Measurements from ENCODE around the gene MRPL28.

- TF ChIP-seq CTCF (IDR thresholded peaks at IDR 0.05; ENCODE audit: low read depth, low read length, poor library complexity, severe bottlenecking), result no peak
- TF ChIP-seq EZH2phosphoT487 (IDR thresholded peaks at IDR 0.05; ENCODE audit: borderline replicate concordance, low read length), result no peak
Observed at GRCh38 chr16:337975-338575, 32.3 kb downstream of the MRPL28 start.

Measured in DOHH2 (cell line).